Measurements from ENCODE around the gene GPAM.

GPAM gene

GRCh38 chr10:112189465-112189864 lies 5.9 kb upstream of the GPAM start:
- no peak overlapping the region for H3K27ac ChIP-seq
- DNase-seq (ENCODE audit: low read depth, low spot score): no peak

DNA sequence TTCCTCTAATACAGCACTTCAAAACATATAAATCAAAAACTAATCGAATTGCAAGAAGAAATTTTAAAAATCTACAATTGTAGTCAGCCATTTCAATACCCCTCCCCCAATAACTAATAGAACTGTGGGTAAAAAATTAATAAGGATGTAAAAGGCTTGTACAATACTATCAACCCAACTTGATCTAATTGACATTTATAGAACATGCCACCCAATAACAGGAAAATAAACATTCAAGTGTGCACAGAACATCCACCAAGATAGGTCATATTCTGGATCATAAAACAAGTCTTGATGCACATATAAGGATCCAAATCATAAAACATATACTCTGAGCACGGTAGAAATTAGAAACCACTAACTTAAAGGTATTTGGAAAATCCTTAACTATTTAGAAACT lies 4.0 kb upstream of the GPAM start:
- no peak overlapping the region for H3K27ac ChIP-seq
- DNase-seq (ENCODE audit: low read depth, low spot score): no peak

GRCh38 chr10:112185959-112186358 lies 2.4 kb upstream of the GPAM start:
- DNase-seq (ENCODE audit: low read depth, low spot score): no peak
- H3K27ac ChIP-seq: no peak overlapping the region

DNA sequence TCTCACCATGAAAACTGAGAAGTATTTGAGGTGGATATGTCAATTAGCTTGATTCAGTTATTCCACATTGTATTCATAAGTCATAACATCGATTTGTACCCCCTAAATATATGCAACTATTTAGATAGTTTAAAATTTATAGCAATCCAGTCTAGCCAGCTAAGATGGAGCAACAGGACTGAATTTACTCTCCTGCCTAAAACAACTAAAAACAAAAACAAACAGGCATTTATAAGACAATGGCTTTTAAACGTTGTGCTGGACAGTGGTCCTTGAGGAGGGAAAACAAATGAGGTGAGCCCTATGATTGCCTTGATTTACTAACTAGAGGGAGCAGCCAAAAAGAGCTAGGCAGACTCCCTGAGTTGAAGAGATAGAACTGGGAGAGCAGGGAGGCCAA lies 814 bp upstream of the GPAM start:
- no peak overlapping the region for H3K27ac ChIP-seq
- DNase-seq (ENCODE audit: low read depth, low spot score): no peak

GRCh38 chr10:112184052-112184371 lies 447 bp upstream of the GPAM start:
- DNase-seq (ENCODE audit: low read depth, low spot score): no peak
- peak overlapping the region; percentile 48 for H3K27ac ChIP-seq

GRCh38 chr10:112182784-112183328 lies 709 bp downstream of the GPAM start:
- no peak overlapping the region for H3K27ac ChIP-seq
- no peak for DNase-seq (ENCODE audit: low read depth, low spot score)

DNA sequence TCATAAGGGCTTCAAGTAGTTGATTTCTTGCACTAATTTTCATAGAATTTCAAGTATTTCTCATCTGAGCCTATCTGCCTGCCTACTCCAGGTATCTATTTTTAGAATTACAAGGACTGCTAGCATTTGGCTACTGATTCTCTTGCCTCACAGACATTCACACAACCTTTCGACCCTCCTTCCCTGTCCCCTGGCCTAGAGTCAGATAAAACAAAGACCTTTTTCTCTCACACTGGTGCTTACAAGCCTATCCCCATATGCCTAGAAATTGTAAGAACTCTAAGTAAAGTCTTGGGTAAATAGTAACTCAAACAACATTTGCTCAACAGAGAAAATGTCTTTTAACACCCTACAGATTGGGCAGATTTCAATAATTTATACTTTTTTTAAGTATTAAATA lies 6.3 kb downstream of the GPAM start:
- H3K27ac ChIP-seq: no peak overlapping the region
- no peak for DNase-seq (ENCODE audit: low read depth, low spot score)

DNA sequence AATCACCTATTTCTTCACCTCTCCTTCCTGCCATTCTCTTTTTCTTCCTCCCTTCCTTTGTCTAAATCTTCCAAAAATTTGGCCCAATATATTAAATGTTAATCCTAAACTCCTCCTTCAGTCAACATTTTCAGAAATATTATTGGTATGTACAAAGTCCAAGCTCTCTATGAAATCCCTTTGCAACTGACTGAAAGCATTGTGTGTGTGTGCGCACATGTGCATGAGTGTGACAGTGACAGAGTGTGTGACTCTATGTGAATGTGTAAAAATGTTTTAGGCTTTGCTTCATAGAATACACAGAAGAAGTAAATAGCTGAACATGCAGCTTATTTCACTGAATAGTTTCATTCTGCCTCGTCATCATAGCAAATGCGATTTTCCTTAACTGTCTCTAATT lies 7.0 kb downstream of the GPAM start:
- no peak overlapping the region for H3K27ac ChIP-seq
- no peak for DNase-seq (ENCODE audit: low read depth, low spot score)

- no peak overlapping the region for H3K27ac ChIP-seq
- DNase-seq (ENCODE audit: low read depth, low spot score): no peak
Observed at GRCh38 chr10:112175409-112175808, 8.2 kb downstream of the GPAM start.

DNA sequence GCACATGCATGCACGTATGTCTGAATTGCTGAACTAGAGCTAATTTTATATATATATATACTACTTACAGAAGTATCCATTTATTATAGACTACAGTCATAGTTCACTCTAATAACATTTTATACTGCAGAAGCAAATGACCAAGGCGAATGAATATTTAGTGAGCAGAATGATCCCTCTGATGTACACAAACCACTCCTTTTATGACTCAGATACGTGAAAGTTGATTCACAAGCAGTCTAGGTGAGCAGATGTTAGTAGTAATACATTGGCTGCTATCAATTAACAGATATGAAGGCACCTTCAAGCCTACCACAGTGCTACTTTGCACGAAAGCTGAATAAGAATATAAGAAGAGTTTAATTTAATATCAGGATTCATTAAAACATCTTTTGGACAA lies 10.4 kb downstream of the GPAM start:
- no peak for DNase-seq (ENCODE audit: low read depth, low spot score)
- no peak overlapping the region for H3K27ac ChIP-seq

GRCh38 chr10:112168733-112169132 lies 14.8 kb downstream of the GPAM start:
- no peak overlapping the region for H3K27ac ChIP-seq
- DNase-seq (ENCODE audit: low read depth, low spot score): no peak

GRCh38 chr10:112166800-112167199 lies 16.8 kb downstream of the GPAM start:
- DNase-seq (ENCODE audit: low read depth, low spot score): no peak
- H3K27ac ChIP-seq: no peak overlapping the region

DNA sequence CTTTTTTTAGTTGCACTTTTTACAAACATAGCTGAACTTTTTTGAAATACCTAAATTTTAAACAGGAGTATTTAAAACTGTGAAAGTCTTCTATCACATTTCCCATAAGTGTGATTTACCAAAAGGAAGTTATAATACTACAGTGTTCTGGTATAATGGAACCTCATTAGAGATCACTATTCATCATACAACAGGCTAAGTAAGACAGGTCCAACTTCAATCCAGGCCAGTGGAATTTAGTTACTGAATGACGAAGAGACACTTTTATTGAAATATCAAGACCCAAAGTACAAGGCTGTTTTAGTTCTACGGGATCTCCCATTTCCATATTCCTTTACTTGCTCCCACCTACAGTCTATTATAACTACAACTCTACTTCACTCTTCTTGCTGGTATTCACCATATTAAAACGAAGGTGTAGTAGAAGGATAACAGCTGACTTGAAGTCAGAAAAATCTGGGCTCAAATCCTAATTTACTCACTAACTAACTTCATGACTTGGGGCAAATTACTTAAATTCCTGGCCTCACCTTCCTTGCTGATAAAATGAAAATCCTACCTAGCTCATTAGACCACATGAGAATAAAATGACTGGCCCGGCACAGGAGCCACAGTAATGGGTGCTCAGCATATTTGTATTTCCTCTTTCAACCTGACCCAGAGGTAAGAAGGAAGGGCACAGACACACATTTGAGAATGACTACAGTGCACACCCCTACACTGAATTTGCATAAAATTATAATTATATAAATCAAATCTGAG lies 21.6 kb downstream of the GPAM start:
- no peak for DNase-seq (ENCODE audit: low read depth, low spot score)
- no peak overlapping the region for H3K27ac ChIP-seq

DNA sequence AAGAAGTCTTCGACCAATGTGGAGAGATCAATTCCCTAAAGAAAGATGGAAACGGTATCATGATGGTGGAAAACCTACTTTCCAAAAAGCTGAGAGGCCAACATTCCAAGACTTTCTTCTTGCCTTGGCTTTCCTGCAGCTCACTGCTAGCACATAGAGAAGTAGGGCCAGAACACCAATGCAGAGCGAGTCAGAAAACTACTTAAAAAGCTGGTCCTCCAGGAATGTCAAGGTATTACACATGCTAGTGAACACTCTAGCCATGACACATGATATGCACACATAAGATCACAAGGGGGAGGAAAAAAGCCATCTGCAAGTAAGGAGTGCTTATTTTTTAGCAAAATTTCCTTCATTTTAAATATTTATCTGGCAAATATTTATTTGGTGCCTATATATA lies 22.7 kb downstream of the GPAM start:
- no peak overlapping the region for H3K27ac ChIP-seq
- DNase-seq (ENCODE audit: low read depth, low spot score): no peak

GRCh38 chr10:112159469-112159868 lies 24.1 kb downstream of the GPAM start:
- no peak overlapping the region for H3K27ac ChIP-seq
- DNase-seq (ENCODE audit: low read depth, low spot score): no peak

DNA sequence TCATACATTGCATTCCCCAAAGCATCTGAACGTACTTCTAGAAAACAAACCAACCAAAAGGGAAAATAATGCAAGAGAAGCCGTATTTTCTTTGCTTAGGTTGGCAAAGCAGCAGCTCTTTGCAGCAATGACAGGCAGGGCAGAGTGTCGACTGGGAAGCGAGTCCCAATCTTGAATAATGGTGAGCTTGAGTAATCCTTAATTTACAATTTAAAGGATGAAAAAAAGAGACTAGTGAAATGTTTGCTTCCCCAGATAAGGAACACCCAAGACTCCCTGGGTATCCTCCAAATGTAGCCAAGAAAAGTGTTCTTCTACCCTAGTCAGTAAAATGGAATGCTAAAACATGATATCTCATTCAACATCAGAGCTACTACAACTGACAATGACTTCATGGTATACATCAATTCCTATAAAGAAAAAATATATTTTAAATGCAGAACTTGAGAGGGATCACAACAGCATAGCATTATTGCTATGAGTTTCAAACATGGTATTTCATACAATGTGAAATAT lies 32.0 kb downstream of the GPAM start:
- no peak overlapping the region for H3K27ac ChIP-seq
- no peak for DNase-seq (ENCODE audit: low read depth, low spot score)

DNA sequence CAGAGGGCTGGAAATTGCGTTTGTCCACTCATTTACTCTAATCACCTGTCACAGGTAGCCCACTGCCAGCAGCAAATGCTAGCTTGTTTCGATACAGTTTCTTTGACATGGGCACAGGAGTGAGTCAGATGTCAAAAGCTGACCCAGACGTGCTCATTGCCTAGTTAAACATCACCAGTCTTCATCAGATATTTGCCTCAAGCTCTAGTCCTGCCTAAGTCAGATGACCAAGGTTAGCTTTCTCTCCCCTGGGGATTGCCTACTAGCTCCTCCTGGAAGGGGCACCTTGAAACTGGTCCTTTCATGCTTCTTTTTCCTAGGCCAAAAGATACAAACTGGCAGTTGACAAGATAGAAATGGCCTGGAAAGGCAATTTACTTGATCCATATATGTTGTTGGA lies 35.2 kb downstream of the GPAM start:
- no peak overlapping the region for H3K27ac ChIP-seq
- DNase-seq (ENCODE audit: low read depth, low spot score): no peak

DNA sequence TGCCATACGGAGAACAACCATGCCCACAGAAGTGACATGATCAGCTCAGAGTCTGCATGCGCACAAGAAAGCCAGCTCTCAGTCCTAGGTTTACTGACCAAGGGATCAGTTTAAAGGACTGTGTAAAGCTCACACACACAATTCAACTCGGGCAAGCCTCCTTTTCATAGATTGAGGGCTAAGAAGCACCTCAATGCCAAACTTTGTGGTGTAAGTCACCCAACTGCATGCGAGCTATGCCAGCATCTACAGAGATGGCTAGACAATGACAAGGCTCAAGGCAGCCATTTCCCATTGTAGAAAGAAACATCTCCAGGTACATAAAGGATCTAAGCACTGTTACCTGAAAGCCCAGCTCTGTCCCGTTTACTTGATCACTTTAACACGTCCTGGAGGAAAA lies 36.8 kb downstream of the GPAM start:
- DNase-seq (ENCODE audit: low read depth, low spot score): no peak
- H3K27ac ChIP-seq: no peak overlapping the region

DNA sequence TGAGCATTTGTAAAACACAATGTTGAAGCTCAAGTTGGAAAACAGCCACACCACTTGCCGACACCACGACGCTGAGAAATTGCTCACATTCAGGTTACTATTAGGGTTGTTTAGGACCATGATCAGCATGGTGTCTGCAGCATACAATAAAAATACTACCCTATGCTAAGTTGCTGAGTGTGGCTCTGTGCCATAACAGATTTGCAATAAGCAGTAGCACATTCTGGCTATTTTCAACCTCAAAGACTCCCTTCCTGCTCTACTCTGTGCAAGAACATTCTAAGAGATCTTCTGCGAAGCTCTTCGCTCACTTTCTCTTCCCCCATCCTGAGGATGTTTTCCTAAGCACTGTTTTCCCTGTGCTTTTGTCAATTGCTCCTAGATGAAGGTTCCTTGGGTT lies 38.3 kb downstream of the GPAM start:
- no peak for DNase-seq (ENCODE audit: low read depth, low spot score)
- no peak overlapping the region for H3K27ac ChIP-seq

DNA sequence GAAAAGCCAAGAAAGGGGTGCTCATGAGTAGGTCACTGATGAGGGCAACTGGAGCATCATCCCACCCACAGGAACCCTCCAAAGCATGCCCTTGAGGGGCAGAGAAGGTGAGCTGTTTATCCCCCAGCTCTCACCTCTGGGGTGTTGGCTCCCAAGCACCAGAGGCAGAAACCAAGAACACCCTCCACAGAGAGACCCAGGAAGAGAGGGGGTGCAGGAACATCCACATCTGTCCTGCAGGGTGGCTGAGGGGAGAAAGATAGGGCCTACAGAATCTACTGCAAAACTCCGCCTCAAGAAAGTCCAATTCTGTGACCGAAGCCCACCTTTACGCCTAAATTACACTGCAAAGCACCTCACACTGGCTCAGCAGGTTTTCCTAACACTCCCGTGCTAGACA lies 40.1 kb downstream of the GPAM start:
- no peak overlapping the region for H3K27ac ChIP-seq
- no peak for DNase-seq (ENCODE audit: low read depth, low spot score)

DNA sequence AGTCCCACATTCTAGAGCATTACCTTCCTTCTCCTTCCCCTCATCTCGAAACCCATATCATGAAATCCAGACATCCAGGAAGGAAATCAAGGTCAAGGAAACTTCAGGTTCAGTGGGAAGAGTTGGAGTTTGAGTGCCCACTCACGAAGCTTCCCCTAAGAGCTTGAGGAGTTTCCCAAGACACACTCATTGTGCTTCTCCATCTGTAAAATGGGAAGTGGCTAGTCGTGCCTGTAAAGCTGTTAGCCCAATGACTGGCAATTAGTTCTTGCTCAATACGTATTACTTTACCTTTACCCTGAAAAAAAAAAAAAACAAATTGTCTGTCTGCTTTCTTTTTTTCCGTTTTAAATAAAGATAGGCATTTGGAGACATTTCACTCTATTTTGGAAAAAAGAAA lies 42.3 kb downstream of the GPAM start:
- DNase-seq (ENCODE audit: low read depth, low spot score): no peak
- H3K27ac ChIP-seq: no peak overlapping the region
